Right lobe of liver (tissue), 6 donors: Measurements from ENCODE around the gene WASHC4. TPM values are rescaled to one million over a fixed set of nuclear protein-coding genes. Genes with fewer than 3 reads are reported as not detected.

Experiments used
- ATAC-seq, 4 donors: fragments of 200-7000 bp; cut with Tn5 transposase; one replicate each; pipeline ENCODE4 v1.9.1; 2020; ENCODE audit warnings: mild to moderate bottlenecking in 4 of 4, moderate library complexity in 4 of 4
- DNase-seq, 3 donors: peaks; one replicate each; pipeline ENCODE4 v3.0.0-alpha.2; 2020
- H3K27ac ChIP-seq, 3 donors: fragments of 200-600 bp; one replicate each; pipeline ENCODE4 v1.8.0; 2022
- H3K27me3 ChIP-seq, 2 donors: fragments of 200-600 bp; one replicate each; pipeline ENCODE4 v1.8.0; 2022
- H3K36me3 ChIP-seq, 4 donors: fragments of 200-600 bp; sonication (generic) in 1 of 4; one replicate each; pipeline versions ENCODE4 v1.5.1 to v1.8.0; 2017 to 2022; ENCODE audit warnings: control low read depth in 1 of 4
- H3K4me1 ChIP-seq, 4 donors: fragments of 200-600 bp; sonication (generic) in 1 of 4; one replicate each; pipeline versions ENCODE4 v1.5.1 to v1.8.0; 2017 to 2022; ENCODE audit warnings: control low read depth in 1 of 4
- H3K4me3 ChIP-seq, 3 donors: fragments of 200-600 bp; one replicate each; pipeline ENCODE4 v1.8.0; 2022
- H3K9me3 ChIP-seq, 4 donors: fragments of 200-600 bp; sonication (generic) in 1 of 4; one replicate each; pipeline versions ENCODE4 v1.5.1 to v1.8.0; 2017 to 2022; ENCODE audit warnings: control low read depth in 1 of 4
- CTCF ChIP-seq, 4 donors: fragments of 200-600 bp in 3 of 4; fragments of 450-650 bp in 1 of 4; IDR thresholded peaks; one replicate each; pipeline versions ENCODE4 v1.5.1 to v1.8.0; 2016 to 2022; ENCODE audit warnings: antibody characterized with exemption in 4 of 4, mild to moderate bottlenecking in 2 of 4
- POLR2A ChIP-seq: fragments of 450-650 bp; IDR thresholded peaks from one replicate; pipeline ENCODE4 v1.6.1; 2017; ENCODE audit warnings: antibody characterized with exemption, mild to moderate bottlenecking
- WGBS: methylation state at CpG from one replicate; pipeline ENCODE4 v1.1.6; 2018; ENCODE audit warnings: low coverage, low lambda C conversion rate; ENCODE audit not compliant: insufficient coverage; ENCODE audit errors: missing lambda C conversion rate; 5-methylcytosine and 5-hydroxymethylcytosine counted together
- intact Hi-C, 2 donors: fragments of 100-400 bp; cut with DNase I; formaldehyde crosslinking; loops; one replicate each; pipeline versions ENCODE4 v1.11.2 to v1.14.1; 2022
- total RNA-seq, 6 experiments: library from RNA; depleted of rRNA in 2 of 6; stranded (reverse); fragments of >200 nt in 2 of 6; fragmentation: NEBNext Ultra II Directional in 3 of 6; extraction: Animal tissue kit (Norgen Biotek cat#: 25700) in 3 of 6; gene quantifications; one replicate each; pipeline versions ENCODE4 v1.1.0 to v1.2.4, GENCODE V29; 2016 to 2023
- donor health status: DM: no; HTN: yes; CAD: no.
- donor health status: DM: no; HTN: no; CAD: no.
- donor health status: DM: no; HTN: no; CAD: no.
- donor health status: DM: no; HTN: yes; CAD: no.
- donor health status: DM: no; HTN: yes; CAD: no.

The WASHC4 gene
- total RNA-seq, 6 experiments from 2014 or later, result 24.4 to 51.4 (median 36.2) TPM

- no peaks in the 10 kb centered on the region for H3K9me3 ChIP-seq
- peaks cover 0 to 6% (median 0%) of the 10 kb centered on the region in 4 donors for H3K36me3 ChIP-seq
- intact Hi-C loops, result no loop called here
- H3K4me3 ChIP-seq, result no peak overlapping the region
- TF ChIP-seq POLR2A, result no peak
- TF ChIP-seq CTCF (IDR thresholded peaks at IDR 0.05), result no peak
- ATAC-seq (no peak), DNase-seq (no peak)
- 93% methylated on average over 5 of the region's 6 CpGs for WGBS
- H3K27ac ChIP-seq, result peak overlapping the region in 1 of 3 donors; percentile 82
- peaks cover 0 to 34% (median 6%) of the 10 kb centered on the region in 4 donors for H3K4me1 ChIP-seq
- no peaks in the 10 kb centered on the region for H3K27me3 ChIP-seq
Measured at GRCh38 chr12:105214148-105214547, 106.6 kb downstream of the WASHC4 start.

GRCh38 chr12:105214670-105215375 is 107.3 kb downstream of the WASHC4 start:
- DNase-seq (peak; percentile 84 to 92 (median 90)), ATAC-seq (peak; percentile 88 to 92 (median 88))
- 28% methylated on average over 9 of the region's 9 CpGs for WGBS
- Histone ChIP-seq H3K36me3 (peaks cover 0 to 6% (median 0%) of the 10 kb centered on the region in 4 donors), H3K9me3 (no peaks in the 10 kb centered on the region), H3K27ac (peak overlapping the region; percentile 58 to 82 (median 79)), H3K4me3 (no peak overlapping the region), H3K27me3 (no peaks in the 10 kb centered on the region), H3K4me1 (peaks cover 0 to 34% (median 6%) of the 10 kb centered on the region in 4 donors)
- TF ChIP-seq POLR2A, result no peak
- no peak for TF ChIP-seq CTCF (IDR thresholded peaks at IDR 0.05)
- intact Hi-C loops, result no loop called here

GRCh38 chr12:105218434-105218833 is 110.9 kb downstream of the WASHC4 start:
- TF ChIP-seq POLR2A (no peak), CTCF (IDR thresholded peaks at IDR 0.05) (no peak)
- DNase-seq (no peak), ATAC-seq (no peak)
- H3K4me3 ChIP-seq, result no peak overlapping the region
- no peaks in the 10 kb centered on the region for H3K9me3 ChIP-seq
- H3K27me3 ChIP-seq, result no peaks in the 10 kb centered on the region
- 89% methylated on average over 6 of the region's 7 CpGs for WGBS
- H3K4me1 ChIP-seq, result peaks cover 0 to 37% (median 6%) of the 10 kb centered on the region in 4 donors
- peaks cover 0 to 6% (median 1%) of the 10 kb centered on the region in 4 donors for H3K36me3 ChIP-seq
- H3K27ac ChIP-seq, result no peak overlapping the region
- intact Hi-C loops, result no loop called here

Other genes starting within 250 kb of the WASHC4 start
- gene SLC41A2, start 149.4 kb upstream of the WASHC4 start, total RNA-seq, result 100 to 1,000 TPM in 3 of 6 experiments, 10 to 100 TPM in 3; 64.1 to 115 (median 99.2) TPM
- 1 to 10 TPM; 2.1 to 7.7 (median 6.1) TPM for gene NOPCHAP1, start 121.4 kb upstream of the WASHC4 start, total RNA-seq
- gene ALDH1L2, start 23.3 kb upstream of the WASHC4 start, total RNA-seq, result under 1 TPM; 0.15 to 0.90 (median 0.28) TPM
- 10 to 100 TPM; 10.2 to 23.2 (median 16.5) TPM for gene APPL2, start 128.4 kb downstream of the WASHC4 start, total RNA-seq
- 1 to 10 TPM; 1.3 to 5.5 (median 2.7) TPM for gene C12orf75, start 223.0 kb downstream of the WASHC4 start, total RNA-seq